B cell (primary cell): ENCODE results near the gene NPAT.

Experiments
- CTCF ChIP-seq: fragments of 200-600 bp; IDR thresholded peaks from one replicate; pipeline ENCODE4 v1.8.0; 2022; ENCODE audit warnings: antibody characterized with exemption, mild to moderate bottlenecking
- EZH2 ChIP-seq: IDR thresholded peaks from 2 replicates; pipeline ENCODE4 v1.6.1; 2012; ENCODE audit warnings: borderline replicate concordance, low read depth, mild to moderate bottlenecking, moderate library complexity, low read length; ENCODE audit not compliant: insufficient read depth, poor library complexity, severe bottlenecking

GRCh38 chr11:108228251-108228650 is 5.8 kb upstream of the NPAT start:
- TF ChIP-seq CTCF (no peak), EZH2 (no peak)
